A549 (cell line): Measurements from ENCODE around the gene EFCAB7.

Source experiments
- CTCF ChIP-seq: fragments of >200 bp; sonication (Bioruptor Twin); formaldehyde crosslinking; IDR thresholded peaks from 3 replicates; pipeline ENCODE4 v1.5.1; 2016
- HOXA7 ChIP-seq: fragments of 250-450 bp; sonication (Bioruptor Pico); IDR thresholded peaks from 2 replicates; pipeline ENCODE4 v1.5.0; 2020; ENCODE audit warnings: mild to moderate bottlenecking, moderate library complexity
- MYC ChIP-seq: IDR thresholded peaks from 2 replicates; pipeline ENCODE4 v1.6.1; 2012; ENCODE audit warnings: mild to moderate bottlenecking, inconsistent platforms, low read length, improper control_type of control experiment, borderline replicate concordance
- PBX3 ChIP-seq: IDR thresholded peaks from 2 replicates; pipeline ENCODE4 v1.6.1; 2012
- POLR2A ChIP-seq: IDR thresholded peaks from 2 replicates; pipeline ENCODE4 v1.6.1; 2012; ENCODE audit warnings: mild to moderate bottlenecking, low read length
- USF2 ChIP-seq: fragments of 450-650 bp; IDR thresholded peaks from 2 replicates; pipeline ENCODE4 v1.6.1; 2014; ENCODE audit warnings: antibody characterized with exemption

- TF ChIP-seq CTCF = no peak
- no peak for TF ChIP-seq POLR2A
- TF ChIP-seq HOXA7 (CRISPR knock-in tag) = no peak
- no peak for TF ChIP-seq USF2
- no peak for TF ChIP-seq PBX3
- TF ChIP-seq MYC = no peak
These were observed 413 bp downstream of the EFCAB7 start for GRCh38 chr1:63523738-63524137.
